GM19023 (cell line): ENCODE results near the gene ATG4B.

ENCODE experiments used
- ATAC-seq: cut with Tn5 transposase; IDR thresholded peaks from one replicate; pipeline ENCODE4 v1.9.1; 2021; ENCODE audit warnings: mild to moderate bottlenecking, moderate library complexity; ENCODE audit not compliant: unreplicated experiment

Gene ATG4B

DNA sequence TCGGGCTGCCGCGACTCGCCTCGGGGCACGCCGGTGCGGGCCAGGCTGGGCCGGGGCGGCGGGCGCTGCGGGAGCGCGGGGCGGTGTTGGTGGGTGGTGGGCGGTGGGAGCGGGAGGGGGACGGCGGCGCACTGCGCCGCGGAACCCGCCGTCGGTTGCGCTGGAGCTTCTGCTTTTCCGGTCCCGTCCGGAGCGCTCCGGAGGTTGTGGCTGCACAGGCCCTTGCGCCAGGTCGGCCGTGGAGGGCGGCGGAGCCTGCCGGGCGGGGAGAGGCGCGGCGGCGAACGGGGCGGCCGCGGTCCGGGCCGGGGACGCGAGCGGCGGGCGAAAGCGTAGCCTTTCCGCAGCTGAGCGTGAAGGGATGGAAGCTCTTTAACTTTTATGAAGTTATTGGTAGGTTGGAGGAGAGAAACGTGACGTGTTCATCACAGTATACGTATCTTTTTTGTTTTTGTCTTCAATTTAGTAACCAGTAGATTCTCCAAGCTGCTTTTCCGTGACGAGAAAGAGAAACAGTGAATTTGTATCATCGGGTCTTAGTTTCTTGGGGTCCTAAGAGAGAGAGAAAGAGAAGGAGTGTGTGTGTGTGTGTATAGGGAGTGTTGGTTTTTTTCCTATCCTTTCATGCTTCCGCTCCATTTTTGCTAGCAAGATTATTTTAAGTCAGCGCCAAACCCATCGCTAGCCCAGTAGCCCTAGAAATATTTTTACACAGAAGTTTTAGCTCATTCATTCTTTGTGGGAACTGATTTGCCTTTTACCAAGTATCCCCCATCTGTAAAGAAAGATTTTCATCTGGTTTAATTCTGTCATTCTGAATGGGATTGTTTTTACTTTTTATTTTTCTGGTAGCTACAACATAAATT is 535 bp downstream of the ATG4B start:
- peak; percentile 17 for ATAC-seq

GRCh38 chr2:241638940-241639339 is 1.4 kb downstream of the ATG4B start:
- ATAC-seq, result no peak

GRCh38 chr2:241639385-241639784 is 1.9 kb downstream of the ATG4B start:
- no peak for ATAC-seq

- ATAC-seq, result no peak
These were observed 2.8 kb downstream of the ATG4B start for GRCh38 chr2:241640165-241640795.

DNA sequence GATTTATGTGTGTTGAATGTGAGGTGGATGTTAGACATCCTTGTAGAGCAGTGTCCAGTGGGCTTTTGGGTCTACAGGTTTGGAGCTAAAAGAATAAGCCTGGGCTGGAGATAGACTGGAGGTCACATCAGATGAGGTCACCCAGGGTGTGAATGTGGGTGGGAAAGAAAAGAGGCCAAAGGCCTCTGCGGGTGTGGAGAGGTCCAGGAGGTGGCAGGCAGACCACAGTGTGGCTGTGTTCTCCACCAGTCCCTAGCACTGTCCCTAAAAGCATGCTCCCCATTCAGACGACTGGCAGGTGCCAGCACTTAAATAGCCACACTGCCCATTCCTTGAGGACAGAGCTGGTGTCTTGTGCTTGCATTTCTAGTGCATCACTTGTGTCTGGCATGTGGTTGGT is 4.1 kb downstream of the ATG4B start:
- ATAC-seq, result no peak

- ATAC-seq, result no peak
These were observed 7.8 kb downstream of the ATG4B start for GRCh38 chr2:241645056-241645914.

DNA sequence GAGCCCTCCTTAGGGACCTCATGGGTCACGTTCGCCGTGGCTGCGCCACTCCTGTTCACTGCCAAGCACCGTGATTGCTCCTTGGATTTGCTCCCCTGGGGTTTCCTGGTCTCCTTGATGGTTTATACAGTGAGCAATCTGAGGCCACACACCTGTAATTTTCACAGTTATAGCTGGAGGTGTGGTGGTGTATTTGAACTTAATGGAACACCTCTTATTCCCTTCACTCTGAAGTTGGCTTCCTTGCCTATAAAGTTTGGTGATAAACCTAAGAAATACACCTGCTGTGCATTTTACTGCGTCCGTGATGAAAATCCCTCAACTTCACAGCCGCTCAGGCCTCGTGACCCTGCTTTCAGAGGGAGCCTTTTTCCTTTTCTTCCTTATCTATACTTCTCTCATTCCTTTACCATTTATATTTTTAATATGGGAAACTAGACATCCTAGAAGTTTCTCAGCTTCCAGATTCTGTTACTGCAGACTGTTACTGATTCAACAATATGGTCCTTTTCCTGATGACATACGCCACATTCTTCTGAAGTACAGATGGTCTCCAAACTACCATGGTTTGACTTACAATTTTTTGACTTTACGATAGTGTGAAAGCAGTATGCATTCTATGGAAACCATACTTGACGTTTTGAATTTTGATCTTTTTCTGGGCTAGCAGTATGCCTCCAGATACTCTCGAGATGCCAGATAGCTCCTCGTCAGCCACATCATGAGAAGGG is 8.6 kb downstream of the ATG4B start:
- ATAC-seq, result no peak

GRCh38 chr2:241648453-241648852 is 11.0 kb downstream of the ATG4B start:
- no peak for ATAC-seq

DNA sequence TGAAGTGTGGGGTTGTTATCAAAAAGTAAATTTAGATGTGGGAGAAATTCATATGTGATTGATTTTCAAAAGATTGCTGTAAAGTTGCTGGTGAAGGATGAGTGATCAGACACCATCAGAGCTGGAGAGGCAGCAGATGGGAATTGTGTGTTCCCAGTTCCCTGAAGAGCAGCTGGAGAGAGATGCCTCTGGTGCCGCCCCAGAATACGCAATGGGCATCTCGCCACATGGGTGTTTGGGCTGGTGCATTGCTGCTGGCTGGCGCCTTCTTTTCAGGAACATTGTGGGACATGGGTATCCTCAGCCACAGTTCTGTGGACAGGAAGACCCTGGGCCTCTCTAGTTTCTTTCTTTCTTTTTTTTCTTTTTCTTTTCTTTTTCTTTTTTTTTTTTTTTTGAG is 11.9 kb downstream of the ATG4B start:
- ATAC-seq, result no peak

DNA sequence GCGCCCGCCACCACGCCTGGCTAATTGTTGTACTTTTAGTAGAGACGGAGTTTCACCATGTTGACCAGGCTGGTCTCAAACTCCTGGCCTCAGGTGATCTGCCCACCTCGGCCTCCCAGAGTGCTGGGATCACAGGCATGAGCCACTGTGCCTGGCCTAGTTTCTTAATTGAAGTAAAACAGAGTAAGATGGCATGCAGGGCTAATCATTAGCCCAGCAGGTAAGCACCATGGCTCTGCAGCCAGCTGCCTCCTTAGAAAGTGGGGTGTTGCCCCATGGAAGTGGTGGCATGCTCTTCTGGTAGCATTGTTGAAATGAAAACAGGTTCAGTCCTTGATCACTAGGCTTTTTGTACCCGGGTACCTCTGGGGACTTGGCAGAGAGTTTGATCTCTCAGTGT is 12.4 kb downstream of the ATG4B start:
- no peak for ATAC-seq

- no peak for ATAC-seq
These were observed 14.6 kb downstream of the ATG4B start for GRCh38 chr2:241652142-241652541.

- ATAC-seq, result no peak
These were observed 15.2 kb downstream of the ATG4B start for GRCh38 chr2:241652722-241653121.

DNA sequence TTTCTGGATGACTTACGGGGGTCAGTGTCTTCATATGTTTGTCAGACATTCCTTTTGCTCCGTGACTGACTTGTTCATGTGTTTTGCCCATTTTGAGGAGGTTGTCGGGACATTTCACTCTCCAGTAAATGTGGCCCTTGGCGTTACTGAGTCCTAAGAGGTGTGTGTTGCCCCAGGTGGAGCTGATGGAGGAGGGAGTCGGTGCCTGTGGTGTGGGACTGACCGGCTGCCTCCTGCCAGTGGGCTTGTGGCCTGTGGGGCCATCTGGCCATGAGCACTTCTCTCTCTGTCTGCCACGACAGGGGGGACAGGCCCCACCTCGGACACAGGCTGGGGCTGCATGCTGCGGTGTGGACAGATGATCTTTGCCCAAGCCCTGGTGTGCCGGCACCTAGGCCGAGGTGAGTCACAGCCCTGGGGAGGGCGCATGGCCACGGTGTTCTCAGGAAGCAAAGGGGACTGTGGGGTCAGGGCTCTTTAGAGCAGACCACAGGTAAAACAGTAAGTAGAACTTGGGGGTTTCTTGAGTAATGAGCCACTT is 15.8 kb downstream of the ATG4B start:
- ATAC-seq, result no peak

DNA sequence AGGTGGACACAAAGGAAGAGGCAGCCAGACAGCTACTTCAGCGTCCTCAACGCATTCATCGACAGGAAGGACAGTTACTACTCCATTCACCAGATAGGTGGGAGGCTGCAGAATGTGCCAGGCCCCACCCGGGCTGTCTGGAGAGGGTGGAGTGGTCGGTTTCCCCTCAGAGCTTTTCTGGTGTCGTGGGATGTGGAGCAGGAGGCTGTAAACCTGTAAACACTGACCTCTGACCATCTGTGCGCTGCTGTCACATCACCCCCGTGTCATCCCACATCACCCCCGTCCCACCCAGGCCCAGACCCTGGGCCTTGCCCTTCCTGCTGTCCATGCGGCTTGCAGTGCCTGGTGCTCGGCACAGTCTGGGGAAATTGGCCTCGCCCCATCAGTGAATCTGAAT is 17.1 kb downstream of the ATG4B start:
- ATAC-seq, result no peak

DNA sequence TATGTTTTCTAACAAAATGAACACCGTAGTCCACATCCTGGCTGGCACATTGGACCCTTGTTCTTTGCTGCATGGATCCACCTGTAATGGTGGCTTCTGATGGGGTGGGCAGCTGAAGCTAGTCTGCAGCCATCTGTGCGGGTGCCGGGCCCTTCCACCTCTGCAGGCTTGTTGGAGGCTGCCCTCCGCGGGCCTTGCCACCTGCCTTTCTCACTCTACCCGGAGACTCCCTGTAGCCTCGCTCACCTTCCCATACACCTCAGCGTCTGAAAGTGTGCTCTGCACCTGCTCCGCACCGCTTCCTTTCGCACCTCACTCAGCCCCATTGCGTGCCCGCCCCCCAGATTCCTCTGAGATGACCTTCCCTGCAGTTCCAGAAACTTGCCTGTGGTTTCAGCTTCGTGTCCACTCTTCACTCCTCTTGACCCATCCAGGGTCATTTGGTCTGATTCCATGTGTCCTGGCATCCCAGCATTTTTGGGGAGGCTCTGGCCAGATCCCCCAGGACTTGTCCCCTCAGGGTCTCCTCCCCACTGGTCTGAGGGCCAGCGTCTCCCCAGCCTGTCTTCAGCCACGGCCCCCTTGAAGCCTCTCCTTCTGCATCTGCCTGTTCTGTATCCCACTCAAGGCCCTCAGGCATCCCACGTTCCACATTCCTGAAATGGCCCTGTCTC is 18.2 kb downstream of the ATG4B start:
- ATAC-seq, result no peak

- ATAC-seq, result no peak
These were observed 18.8 kb downstream of the ATG4B start for GRCh38 chr2:241656190-241656741.

GRCh38 chr2:241657786-241658254 is 20.3 kb downstream of the ATG4B start:
- ATAC-seq, result no peak

DNA sequence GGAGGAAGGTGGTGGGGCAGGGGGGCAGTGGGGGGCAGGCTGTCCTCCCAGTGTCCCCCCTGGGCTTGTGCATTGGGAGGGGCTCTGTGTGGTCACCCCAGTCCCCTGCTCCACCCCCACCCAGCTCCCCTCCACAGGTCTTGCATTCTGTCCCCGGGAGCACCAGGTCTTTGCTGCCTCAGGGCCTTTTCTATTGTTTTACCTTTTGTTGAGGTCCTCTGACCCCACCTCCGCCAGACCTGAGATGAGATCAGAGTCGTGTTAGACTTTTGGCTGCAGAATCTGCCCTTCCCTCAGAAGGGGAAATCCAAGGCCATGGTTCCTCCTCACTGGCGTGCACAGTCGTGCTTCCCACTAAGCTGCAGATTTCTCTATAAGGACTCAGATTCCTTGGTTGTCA is 20.8 kb downstream of the ATG4B start:
- ATAC-seq, result no peak

DNA sequence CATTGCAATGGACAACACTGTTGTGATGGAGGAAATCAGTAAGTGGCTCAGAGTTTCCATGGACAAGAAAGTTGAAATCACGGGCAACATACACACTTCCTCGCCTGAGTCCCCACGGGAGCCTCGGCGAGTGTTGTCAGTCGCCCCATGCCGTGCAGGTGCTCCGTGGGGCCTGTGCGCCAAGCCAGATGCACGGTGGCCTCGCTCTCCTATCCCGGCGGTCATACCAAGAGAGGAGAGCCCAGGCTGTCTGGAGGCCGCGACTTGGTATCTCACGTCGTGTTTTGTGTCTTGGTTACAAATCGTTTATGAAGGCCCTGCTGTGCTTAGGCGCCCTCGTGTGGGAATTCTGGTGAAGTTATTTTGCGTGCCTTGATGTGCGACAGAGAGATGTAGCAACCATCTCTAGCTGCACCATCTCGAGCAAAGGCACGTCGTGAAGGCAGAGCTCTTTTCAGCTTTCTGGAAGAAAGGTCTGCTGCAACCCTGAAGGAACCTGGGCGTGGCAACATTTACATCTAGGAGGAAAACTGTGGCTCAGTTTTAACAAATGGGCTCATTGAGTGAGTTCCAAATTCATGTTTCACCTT is 21.8 kb downstream of the ATG4B start:
- ATAC-seq, result no peak
